ENCODE results near the gene IQSEC3. TPM values are rescaled to one million over a fixed set of nuclear protein-coding genes. Genes with fewer than 3 reads are reported as not detected.

The IQSEC3 gene
- total RNA-seq, 1 experiment from 2014 or later = 0.55 TPM

GRCh38 chr12:164207-164606 lies 97.6 kb downstream of the IQSEC3 start:
- H4K5ac ChIP-seq (ENCODE audit: insufficient read length, low read depth, low read length) = no peak overlapping the region
- no peaks in the 10 kb centered on the region for H3K27me3 ChIP-seq (ENCODE audit: insufficient read depth, low read length)
- H3K23ac ChIP-seq (ENCODE audit: insufficient read length, low read depth, low read length) = no peak overlapping the region
- no peak overlapping the region for H3K9ac ChIP-seq (ENCODE audit: extremely low read depth, insufficient read length, low read length)
- no peak overlapping the region for H2BK5ac ChIP-seq (ENCODE audit: insufficient read length, low read length)
- H2AK5ac ChIP-seq (ENCODE audit: insufficient read length, low read length) = no peak overlapping the region
- H3T11ph ChIP-seq (ENCODE audit: low read length) = no peak overlapping the region
- peak overlapping the region in 1 of 2 experiments; percentile 3; a peak in 1 of 5 replicates for H3K4me3 Mint-ChIP-seq
- peaks cover 0 to 2% (median 0%) of the 10 kb centered on the region in 3 experiments; a peak in 2 of 7 replicates for H3K36me3 Mint-ChIP-seq (ENCODE audit: insufficient read depth in 1 of 3, low read depth in 3 of 3)
- H2AFZ ChIP-seq (ENCODE audit: low read length) = no peak overlapping the region
- H3K27ac ChIP-seq (ENCODE audit: insufficient read length, low read depth, low read length) = no peak overlapping the region
- H3K56ac ChIP-seq (ENCODE audit: insufficient read length, low read depth, low read length) = no peak overlapping the region
- H3K4me2 ChIP-seq (ENCODE audit: insufficient read depth, insufficient read length, low read length) = no peak overlapping the region
- no peak overlapping the region for H3K27ac Mint-ChIP-seq
- peaks cover 3% of the 10 kb centered on the region; the same call in 1 of the 2 replicates for H3K4me1 ChIP-seq (ENCODE audit: insufficient read depth, low read length)
- H3K79me2 ChIP-seq (ENCODE audit: insufficient read depth, low read length) = no peaks in the 10 kb centered on the region
- no peak for TF ChIP-seq CTCF (conservative IDR thresholded peaks at IDR 0.05)
- H3K18ac ChIP-seq (ENCODE audit: insufficient read length, low read depth, low read length) = no peak overlapping the region
- no peak overlapping the region for H3K4ac ChIP-seq (ENCODE audit: low read depth, low read length)
- no peaks in the 10 kb centered on the region for H3K9me3 Mint-ChIP-seq
- peaks cover 22% of the 10 kb centered on the region for H3K27me3 Mint-ChIP-seq (ENCODE audit: low read depth)
- no peak overlapping the region for H2BK15ac ChIP-seq (ENCODE audit: low read depth, low read length)
- no peak overlapping the region for H4K8ac ChIP-seq (replicated peaks; ENCODE audit: insufficient read length, low read depth, low read length)
- peaks cover 31 to 51% of the 10 kb centered on the region in 2 experiments for H3K4me1 Mint-ChIP-seq
- DNase-seq = no peak
- H4K20me1 ChIP-seq (ENCODE audit: control insufficient read depth, insufficient read depth, insufficient read length) = no peaks in the 10 kb centered on the region
- no peak overlapping the region for H2BK120ac ChIP-seq (ENCODE audit: low read depth, low read length, poor library complexity, severe bottlenecking)
- no peaks in the 10 kb centered on the region for H3K23me2 ChIP-seq (ENCODE audit: insufficient read length, low read depth, low read length, poor library complexity, severe bottlenecking)
- no peak overlapping the region for H2BK12ac ChIP-seq (ENCODE audit: insufficient read length, low read depth, low read length)
- H4K91ac ChIP-seq (ENCODE audit: insufficient read length, low read depth, low read length) = no peak overlapping the region
- no peak overlapping the region for H2BK20ac ChIP-seq (ENCODE audit: low read depth, low read length, poor library complexity, severe bottlenecking)
- H3K79me1 ChIP-seq (ENCODE audit: insufficient read depth, low read depth, low read length, poor library complexity, severe bottlenecking) = no peaks in the 10 kb centered on the region
- H3K9me3 ChIP-seq (ENCODE audit: control insufficient read depth, low read depth, low read length) = no peaks in the 10 kb centered on the region
- H3K14ac ChIP-seq (ENCODE audit: insufficient read depth, low read length) = no peak overlapping the region
- WGBS (ENCODE audit: extremely low coverage, insufficient read length, low lambda C conversion rate) = no CpG with 5 or more reads among the region's 7 CpGs

Data from H9 (cell line).